Activated B cell treated with CpG ODN at 0.5 μM for 24 hours (primary cell): ENCODE results near the gene SETX. TPM values are rescaled to one million over a fixed set of nuclear protein-coding genes. Genes with fewer than 3 reads are reported as not detected.

Experiments
- ATAC-seq: fragments of 200-7000 bp; cut with Tn5 transposase; one replicate; pipeline ENCODE4 v1.10.0; 2021; ENCODE audit warnings: low read depth, mild to moderate bottlenecking, moderate library complexity
- CTCF ChIA-PET: fragments of 350-600 bp; sonication (Branson Sonifier 250); formaldehyde crosslinking; loops from one replicate; lab custom pipeline; 2021; ENCODE audit warnings: antibody characterized with exemption; lab: Charles Lee
- POLR2A ChIA-PET: fragments of 350-600 bp; sonication (Branson Sonifier 250); formaldehyde crosslinking; loops from one replicate; lab custom pipeline; 2021; ENCODE audit warnings: antibody characterized with exemption; lab: Charles Lee
- DNase-seq: peaks from one replicate; pipeline ENCODE4 v3.0.0; 2022
- H3K27ac Mint-ChIP-seq: one replicate; pipeline ENCODE4 v1.8.0; 2020; ENCODE audit warnings: mixed read lengths
- H3K27me3 Mint-ChIP-seq: one replicate; pipeline ENCODE4 v1.8.0; 2021; ENCODE audit warnings: mixed read lengths
- H3K36me3 Mint-ChIP-seq: one replicate; pipeline ENCODE4 v1.8.0; 2021; ENCODE audit warnings: low read depth, mixed read lengths
- H3K4me1 Mint-ChIP-seq: one replicate; pipeline ENCODE4 v1.8.0; 2021; ENCODE audit warnings: mixed read lengths
- H3K4me3 Mint-ChIP-seq: one replicate; pipeline ENCODE4 v1.8.0; 2020; ENCODE audit warnings: mild to moderate bottlenecking, mixed read lengths
- H3K9me3 Mint-ChIP-seq: one replicate; pipeline ENCODE4 v1.8.0; 2020; ENCODE audit warnings: mixed read lengths
- CTCF ChIP-seq: fragments of 200-600 bp; IDR thresholded peaks from one replicate; pipeline ENCODE4 v1.8.0; 2022; ENCODE audit warnings: antibody characterized with exemption, mild to moderate bottlenecking
- intact Hi-C: fragments of 100-400 bp; cut with micrococcal nuclease; formaldehyde crosslinking; loops from one replicate; pipeline ENCODE4 v1.15.1; 2024
- total RNA-seq: library from RNA; stranded (reverse); gene quantifications from 2 replicates; pipeline ENCODE4 v1.2.3, GENCODE V29; 2022

The SETX gene
- total RNA-seq, 1 donor from 2014 or later = 109 TPM

GRCh38 chr9:132324425-132324824 is 30.4 kb downstream of the SETX start:
- Mint-ChIP-seq H3K36me3 (peaks cover 67% of the 10 kb centered on the region), H3K4me3 (no peak overlapping the region), H3K9me3 (no peaks in the 10 kb centered on the region), H3K27ac (no peak overlapping the region), H3K4me1 (peaks cover 26% of the 10 kb centered on the region), H3K27me3 (no peaks in the 10 kb centered on the region)
- no peak for DNase-seq
- CTCF ChIA-PET = no interaction called here
- ATAC-seq = no peak
- no peak for TF ChIP-seq CTCF
- POLR2A ChIA-PET = interaction anchor here (1.5 kb wide), 1 partner anchor 23 kb away, joined by 3 read pairs; no protein-coding TSS in a partner anchor
- intact Hi-C loops = no loop called here

GRCh38 chr9:132319421-132320110 is 35.2 kb downstream of the SETX start:
- ChIA-PET POLR2A (interaction anchor here (0.5 to 1.3 kb wide), 3 partner anchors 17 to 62 kb away, joined by 3 read pairs; no protein-coding TSS in a partner anchor), CTCF (no interaction called here)
- ATAC-seq (no peak), DNase-seq (no peak)
- intact Hi-C loops = no loop called here
- Mint-ChIP-seq H3K27me3 (no peaks in the 10 kb centered on the region), H3K4me3 (no peak overlapping the region), H3K27ac (no peak overlapping the region), H3K36me3 (peaks cover 22% of the 10 kb centered on the region), H3K4me1 (peaks cover 23% of the 10 kb centered on the region), H3K9me3 (no peaks in the 10 kb centered on the region)
- TF ChIP-seq CTCF = no peak

- H3K36me3 Mint-ChIP-seq = peaks cover 57% of the 10 kb centered on the region
- ATAC-seq (no peak), DNase-seq (no peak)
- ChIA-PET CTCF (interaction anchor here (1.0 kb wide), 1 partner anchor 19 kb away, joined by 3 read pairs; no protein-coding TSS in a partner anchor), POLR2A (interaction anchor here (1.4 kb wide), 1 partner anchor 38 kb away, joined by 3 read pairs; no protein-coding TSS in a partner anchor)
- no peak overlapping the region for H3K4me3 Mint-ChIP-seq
- H3K27ac Mint-ChIP-seq = no peak overlapping the region
- no peak for TF ChIP-seq CTCF
- H3K9me3 Mint-ChIP-seq = no peaks in the 10 kb centered on the region
- no peaks in the 10 kb centered on the region for H3K27me3 Mint-ChIP-seq
- intact Hi-C loops = no loop called here
- H3K4me1 Mint-ChIP-seq = peaks cover 18% of the 10 kb centered on the region
Measured at GRCh38 chr9:132312873-132313272, 41.9 kb downstream of the SETX start.

GRCh38 chr9:132312426-132312825 is 42.4 kb downstream of the SETX start:
- peaks cover 18% of the 10 kb centered on the region for H3K4me1 Mint-ChIP-seq
- H3K4me3 Mint-ChIP-seq = no peak overlapping the region
- no peak for TF ChIP-seq CTCF
- ChIA-PET POLR2A (no interaction called here), CTCF (no interaction called here)
- H3K27me3 Mint-ChIP-seq = no peaks in the 10 kb centered on the region
- no peaks in the 10 kb centered on the region for H3K9me3 Mint-ChIP-seq
- H3K36me3 Mint-ChIP-seq = peaks cover 60% of the 10 kb centered on the region
- no peak for ATAC-seq
- no peak for DNase-seq
- peak overlapping the region; percentile 27 for H3K27ac Mint-ChIP-seq
- intact Hi-C loops = no loop called here

GRCh38 chr9:132311978-132312377 is 42.8 kb downstream of the SETX start:
- no peak for DNase-seq
- no peaks in the 10 kb centered on the region for H3K9me3 Mint-ChIP-seq
- no peak for TF ChIP-seq CTCF
- no peaks in the 10 kb centered on the region for H3K27me3 Mint-ChIP-seq
- no peak overlapping the region for H3K4me3 Mint-ChIP-seq
- ChIA-PET CTCF (no interaction called here), POLR2A (no interaction called here)
- intact Hi-C loops = no loop called here
- peaks cover 63% of the 10 kb centered on the region for H3K36me3 Mint-ChIP-seq
- ATAC-seq = no peak
- H3K4me1 Mint-ChIP-seq = peaks cover 18% of the 10 kb centered on the region
- peak overlapping the region; percentile 27 for H3K27ac Mint-ChIP-seq
